ENCODE measurements around the gene BEND2. TPM values are rescaled to one million over a fixed set of nuclear protein-coding genes. Genes with fewer than 3 reads are reported as not detected.

The BEND2 gene
- total RNA-seq, 1 experiment from 2014 or later, result not detected

- H3K36me3 Mint-ChIP-seq (ENCODE audit: insufficient read depth, unreplicated experiment), result no peaks in the 10 kb centered on the region
These were observed 46.5 kb downstream of the BEND2 start for GRCh38 chrX:18174209-18174608.

GRCh38 chrX:18173494-18174180 is 47.0 kb downstream of the BEND2 start:
- DNase-seq (ENCODE audit: unreplicated experiment), result no peak
- no peak for TF ChIP-seq CTCF (IDR thresholded peaks at IDR 0.05; ENCODE audit: unreplicated experiment)
- Mint-ChIP-seq H3K27me3 (ENCODE audit: insufficient read depth, unreplicated experiment) (peaks cover 24% of the 10 kb centered on the region), H3K9me3 (ENCODE audit: unreplicated experiment) (peaks cover 6% of the 10 kb centered on the region), H3K4me3 (ENCODE audit: unreplicated experiment) (no peak overlapping the region), H3K27ac (ENCODE audit: low read depth, unreplicated experiment) (no peak overlapping the region), H3K4me1 (ENCODE audit: insufficient read depth, unreplicated experiment) (no peaks in the 10 kb centered on the region), H3K36me3 (ENCODE audit: insufficient read depth, unreplicated experiment) (no peaks in the 10 kb centered on the region)
- POLR2A ChIA-PET, result no interaction called here
- intact Hi-C loops (cut with micrococcal nuclease), result no loop called here
- CTCF ChIA-PET, result no interaction called here
- no TSS peak for BruUV-seq (replicated peaks)

More at GRCh38 chrX:18174209-18174608, 46.5 kb downstream of the BEND2 start:
- Mint-ChIP-seq H3K27ac (ENCODE audit: low read depth, unreplicated experiment) (no peak overlapping the region), H3K4me3 (ENCODE audit: unreplicated experiment) (no peak overlapping the region), H3K4me1 (ENCODE audit: insufficient read depth, unreplicated experiment) (no peaks in the 10 kb centered on the region), H3K27me3 (ENCODE audit: insufficient read depth, unreplicated experiment) (peaks cover 24% of the 10 kb centered on the region), H3K9me3 (ENCODE audit: unreplicated experiment) (peaks cover 6% of the 10 kb centered on the region)
- ChIA-PET POLR2A (no interaction called here), CTCF (no interaction called here)
- no peak for TF ChIP-seq CTCF (IDR thresholded peaks at IDR 0.05; ENCODE audit: unreplicated experiment)
- BruUV-seq (replicated peaks), result no TSS peak
- intact Hi-C loops (cut with micrococcal nuclease), result no loop called here
- DNase-seq (ENCODE audit: unreplicated experiment), result no peak

DNA sequence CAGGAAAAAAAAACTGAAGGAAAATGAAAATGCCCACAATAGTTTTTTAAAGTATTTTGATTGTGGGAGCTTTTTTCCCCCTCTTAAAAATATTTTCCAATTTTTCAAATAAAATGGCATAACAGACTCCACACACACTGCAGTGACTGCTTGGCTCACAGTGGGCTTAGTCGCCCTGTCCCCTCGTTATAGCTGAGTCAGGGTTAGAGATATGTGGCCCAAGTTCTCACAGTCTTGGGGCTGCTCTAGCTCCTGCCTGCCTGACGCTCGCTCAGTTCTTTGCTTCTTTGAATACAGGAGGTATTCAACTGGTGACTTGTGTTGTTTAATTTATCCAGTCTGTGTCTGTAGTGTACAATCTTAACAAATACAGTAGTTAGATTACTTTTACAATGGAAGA is 47.7 kb downstream of the BEND2 start:
- no TSS peak for BruUV-seq (replicated peaks)

GRCh38 chrX:18170910-18171309 is 49.8 kb downstream of the BEND2 start:
- ChIA-PET POLR2A (no interaction called here), CTCF (interaction anchor here (1.0 kb wide), 1 partner anchor 39 kb away, joined by 3 read pairs; no protein-coding TSS in a partner anchor)
- Mint-ChIP-seq H3K27me3 (ENCODE audit: insufficient read depth, unreplicated experiment) (no peaks in the 10 kb centered on the region), H3K4me3 (ENCODE audit: unreplicated experiment) (no peak overlapping the region), H3K36me3 (ENCODE audit: insufficient read depth, unreplicated experiment) (no peaks in the 10 kb centered on the region), H3K9me3 (ENCODE audit: unreplicated experiment) (peaks cover 6% of the 10 kb centered on the region), H3K4me1 (ENCODE audit: insufficient read depth, unreplicated experiment) (no peaks in the 10 kb centered on the region), H3K27ac (ENCODE audit: low read depth, unreplicated experiment) (no peak overlapping the region)
- no TSS peak for BruUV-seq (replicated peaks)
- intact Hi-C loops (cut with micrococcal nuclease), result no loop called here
- no peak for TF ChIP-seq CTCF (IDR thresholded peaks at IDR 0.05; ENCODE audit: unreplicated experiment)
- DNase-seq (ENCODE audit: unreplicated experiment), result no peak

More for the DNA sequence above, 47.7 kb downstream of the BEND2 start:
- Mint-ChIP-seq H3K4me3 (ENCODE audit: unreplicated experiment) (no peak overlapping the region), H3K36me3 (ENCODE audit: insufficient read depth, unreplicated experiment) (no peaks in the 10 kb centered on the region), H3K4me1 (ENCODE audit: insufficient read depth, unreplicated experiment) (no peaks in the 10 kb centered on the region), H3K9me3 (ENCODE audit: unreplicated experiment) (peaks cover 6% of the 10 kb centered on the region), H3K27ac (ENCODE audit: low read depth, unreplicated experiment) (no peak overlapping the region), H3K27me3 (ENCODE audit: insufficient read depth, unreplicated experiment) (peaks cover 19% of the 10 kb centered on the region)
- DNase-seq (ENCODE audit: unreplicated experiment), result no peak
- intact Hi-C loops (cut with micrococcal nuclease), result no loop called here
- CTCF ChIA-PET, result no interaction called here
- POLR2A ChIA-PET, result no interaction called here
- no peak for TF ChIP-seq CTCF (IDR thresholded peaks at IDR 0.05; ENCODE audit: unreplicated experiment)

All from MCF 10A (cell line).